Measurements from ENCODE around the gene CYP19A1. TPM values are rescaled to one million over a fixed set of nuclear protein-coding genes. Genes with fewer than 3 reads are reported as not detected.

Gene CYP19A1
- total and polyA plus RNA-seq, 2 of the 8 experiments (the other 6 are each of a cell fraction or from before 2014, with no cell fraction given) = not detected

- Histone ChIP-seq H3K14ac (ENCODE audit: insufficient read length) (no peak overlapping the region), H3K9ac (replicated peaks in 1 of 4; ENCODE audit: extremely low read depth in 1 of 4, low read depth in 3 of 4, low read length in 3 of 4) (no peak overlapping the region), H2BK15ac (ENCODE audit: low read length) (no peak overlapping the region), H4K20me1 (replicated peaks in 1 of 2; ENCODE audit: control insufficient read depth in 1 of 2, insufficient read depth in 2 of 2, low read length in 2 of 2) (no peaks in the 10 kb centered on the region), H4K91ac (replicated peaks; ENCODE audit: insufficient read length, low read length) (no peak overlapping the region), H3K56ac (replicated peaks; ENCODE audit: insufficient read length, low read depth, low read length) (no peak overlapping the region), H3K23me2 (ENCODE audit: low read depth, low read length) (no peaks in the 10 kb centered on the region), H3K27me3 (replicated peaks in 1 of 4; ENCODE audit: control insufficient read depth in 3 of 4, extremely low read depth in 1 of 4, insufficient read depth in 3 of 4, low read length in 3 of 4) (no peaks in the 10 kb centered on the region), H3K27ac (ENCODE audit: low read depth, low read length) (no peak overlapping the region), H4K5ac (ENCODE audit: insufficient read length, low read depth, low read length) (no peak overlapping the region), H3K36me3 (ENCODE audit: control insufficient read depth in 2 of 4, insufficient read depth in 4 of 4, low read length in 3 of 4) (no peaks in the 10 kb centered on the region), H3K4ac (replicated peaks; ENCODE audit: insufficient read length, low read depth, low read length) (no peak overlapping the region), H2AFZ (ENCODE audit: low read length) (no peak overlapping the region), H3K4me2 (ENCODE audit: insufficient read depth in 1 of 2, low read depth in 2 of 2, low read length in 2 of 2) (no peak overlapping the region), H3K4me1 (replicated peaks in 1 of 4; ENCODE audit: control insufficient read depth in 3 of 4, insufficient read depth in 4 of 4, low read length in 3 of 4) (peaks cover 0 to 6% (median 2%) of the 10 kb centered on the region in 4 experiments; a peak in 3 of 7 replicates), H3K4me3 (ENCODE audit: extremely low read depth in 1 of 4, insufficient read depth in 2 of 4, low read depth in 3 of 4, low read length in 4 of 4) (no peak overlapping the region), H2BK12ac (ENCODE audit: low read depth, low read length) (no peak overlapping the region), H3K9me3 (ENCODE audit: insufficient read depth in 2 of 2, low read depth in 1 of 2, low read length in 1 of 2) (no peaks in the 10 kb centered on the region), H3K79me2 (ENCODE audit: control insufficient read depth in 1 of 2, insufficient read depth in 2 of 2, low read length in 2 of 2) (no peaks in the 10 kb centered on the region), H3K23ac (ENCODE audit: insufficient read length) (no peak overlapping the region), H2AK5ac (ENCODE audit: low read depth, low read length) (no peak overlapping the region), H3K79me1 (ENCODE audit: low read depth, low read length) (no peaks in the 10 kb centered on the region), H2BK120ac (replicated peaks; ENCODE audit: low read depth, low read length) (no peak overlapping the region), H2BK20ac (ENCODE audit: low read length) (no peak overlapping the region), H4K8ac (ENCODE audit: extremely low read depth, insufficient read depth, low read length) (no peak overlapping the region), H3K18ac (ENCODE audit: extremely low read depth, low read length) (no peak overlapping the region), H2BK5ac (ENCODE audit: low read depth, low read length) (no peak overlapping the region)
- DNase-seq (ENCODE audit: low read depth in 1 of 2, low spot score in 2 of 2) = no peak
- ChIA-PET POLR2A (ENCODE audit: partially characterized antibody) (interaction anchor here (0.5 kb wide), 1 partner anchor 97 kb away, joined by 3 read pairs; no protein-coding TSS in a partner anchor), CTCF (ENCODE audit: partially characterized antibody) (interaction anchor here (0.7 to 7.4 kb wide), 32 partner anchors 9 to 272 kb away, joined by 3 to 93 read pairs (median 5); no protein-coding TSS in a partner anchor)
- no peak for FAIRE-seq
- WGBS, 2 experiments (ENCODE audit: extremely low coverage in 1 of 2, insufficient coverage in 1 of 2, insufficient read length in 1 of 2, insufficient replicate concordance in 2 of 2, low coverage in 1 of 2, low lambda C conversion rate in 2 of 2, missing lambda C conversion rate in 1 of 2) = 59% methylated on average over 2 of the region's 2 CpGs; no CpG with 5 or more reads in 1 of the 2 experiments
- no peak for TF ChIP-seq TAF7 (optimal IDR thresholded peaks at IDR 0.05; ENCODE audit: borderline replicate concordance, low read depth, low read length)
- TF ChIP-seq KDM1A (IDR thresholded peaks at IDR 0.05; ENCODE audit: borderline replicate concordance, low read length) = no peak
- no peak for TF ChIP-seq ZNF274 (IDR thresholded peaks at IDR 0.05; ENCODE audit: borderline replicate concordance, extremely low read depth, low read length)
- TF ChIP-seq RXRA (IDR thresholded peaks at IDR 0.05; ENCODE audit: insufficient read depth, low read depth, low read length) = no peak
- TF ChIP-seq SRF (IDR thresholded peaks at IDR 0.05; ENCODE audit: low read depth, low read length) = no peak
- TF ChIP-seq SIX5 (IDR thresholded peaks at IDR 0.05; ENCODE audit: low read depth, low read length) = no peak
- TF ChIP-seq YY1 (IDR thresholded peaks at IDR 0.05; ENCODE audit: low read depth, low read length) = no peak
- peak; percentile 69 to 75 for TF ChIP-seq RAD21 (IDR thresholded peaks at IDR 0.05 in 1 of 2, conservative IDR thresholded peaks at IDR 0.05 in 1 of 2; ENCODE audit: low read depth in 2 of 2, low read length in 2 of 2)
- peak in 2 of 3 experiments; percentile 41 to 59; a peak in 3 of 4 replicates for TF ChIP-seq CTCF (IDR thresholded peaks at IDR 0.05; ENCODE audit: control extremely low read depth in 1 of 3, insufficient read depth in 1 of 3, low read depth in 1 of 3, low read length in 3 of 3)
- no peak for TF ChIP-seq EP300 (IDR thresholded peaks at IDR 0.05; ENCODE audit: borderline replicate concordance in 1 of 2, low read depth in 2 of 2, low read length in 2 of 2)
Observed at GRCh38 chr15:51229907-51230330, 108.5 kb downstream of the CYP19A1 start.
